ENCODE results near the gene ZNF57.

- TF ChIP-seq CTCF (IDR thresholded peaks at IDR 0.05; ENCODE audit: low read length): no peak
- TF ChIP-seq EZH2 (IDR thresholded peaks at IDR 0.05; ENCODE audit: borderline replicate concordance, low read length): no peak
These were observed 5.3 kb downstream of the ZNF57 start for GRCh38 chr19:2905918-2906519.

Data from OCI-LY1 (cell line).